ENCODE results near the gene ONECUT2. TPM values are rescaled to one million over a fixed set of nuclear protein-coding genes. Genes with fewer than 3 reads are reported as not detected.

ONECUT2 gene
- total RNA-seq, 1 experiment from 2014 or later: 0.48 TPM

- H3K27ac Mint-ChIP-seq: no peak overlapping the region
- H3K4me2 ChIP-seq (ENCODE audit: insufficient read depth, insufficient read length, low read length): peak overlapping the region; percentile 66
Measured at GRCh38 chr18:57432751-57433400, 2.3 kb upstream of the ONECUT2 start.

More at GRCh38 chr18:57432751-57433400, 2.3 kb upstream of the ONECUT2 start:
- Histone ChIP-seq H3K18ac (ENCODE audit: insufficient read length, low read depth, low read length) (no peak overlapping the region), H2AFZ (ENCODE audit: low read length) (no peak overlapping the region), H2BK5ac (ENCODE audit: insufficient read length, low read length) (no peak overlapping the region), H4K20me1 (ENCODE audit: control insufficient read depth, insufficient read depth, insufficient read length) (no peaks in the 10 kb centered on the region), H3K27me3 (ENCODE audit: insufficient read depth, low read length) (peaks cover 73% of the 10 kb centered on the region), H3K9me3 (ENCODE audit: control insufficient read depth, low read depth, low read length) (no peaks in the 10 kb centered on the region), H3K23me2 (ENCODE audit: insufficient read length, low read depth, low read length, poor library complexity, severe bottlenecking) (peaks cover 36% of the 10 kb centered on the region), H3K4ac (ENCODE audit: low read depth, low read length) (no peak overlapping the region), H2BK12ac (ENCODE audit: insufficient read length, low read depth, low read length) (no peak overlapping the region), H4K5ac (ENCODE audit: insufficient read length, low read depth, low read length) (no peak overlapping the region), H3K56ac (ENCODE audit: insufficient read length, low read depth, low read length) (no peak overlapping the region), H2BK20ac (ENCODE audit: low read depth, low read length, poor library complexity, severe bottlenecking) (no peak overlapping the region), H2AK5ac (ENCODE audit: insufficient read length, low read length) (no peak overlapping the region), H3K79me1 (ENCODE audit: insufficient read depth, low read depth, low read length, poor library complexity, severe bottlenecking) (no peaks in the 10 kb centered on the region), H4K8ac (replicated peaks; ENCODE audit: insufficient read length, low read depth, low read length) (no peak overlapping the region), H3K27ac (ENCODE audit: insufficient read length, low read depth, low read length) (no peak overlapping the region), H3K79me2 (ENCODE audit: insufficient read depth, low read length) (no peaks in the 10 kb centered on the region), H3K9ac (ENCODE audit: extremely low read depth, insufficient read length, low read length) (no peak overlapping the region), H3K4me1 (ENCODE audit: insufficient read depth, low read length) (0 out of 2 replicates have a peak, but pooled peaks cover 2% of the 10 kb centered on the region), H3K23ac (ENCODE audit: insufficient read length, low read depth, low read length) (no peak overlapping the region), H3K14ac (ENCODE audit: insufficient read depth, low read length) (no peak overlapping the region), H2BK120ac (ENCODE audit: low read depth, low read length, poor library complexity, severe bottlenecking) (no peak overlapping the region), H3T11ph (ENCODE audit: low read length) (no peak overlapping the region), H4K91ac (ENCODE audit: insufficient read length, low read depth, low read length) (no peak overlapping the region), H2BK15ac (ENCODE audit: low read depth, low read length) (no peak overlapping the region)
- no peak for TF ChIP-seq CTCF (conservative IDR thresholded peaks at IDR 0.05)
- Mint-ChIP-seq H3K4me1 (peaks cover 61 to 75% of the 10 kb centered on the region in 2 experiments), H3K4me3 (peak overlapping the region in 1 of 2 experiments; percentile 85; a peak in 3 of 5 replicates), H3K9me3 (peaks cover 4 to 7% of the 10 kb centered on the region in 2 experiments; a peak in 1 of 5 replicates), H3K27me3 (ENCODE audit: low read depth) (peaks cover 96% of the 10 kb centered on the region), H3K36me3 (ENCODE audit: insufficient read depth in 1 of 3, low read depth in 3 of 3) (no peaks in the 10 kb centered on the region; a peak in 1 of 7 replicates)
- no peak for DNase-seq
- no CpG with 5 or more reads among the region's 9 CpGs for WGBS (ENCODE audit: extremely low coverage, insufficient read length, low lambda C conversion rate)

Measured in H9 (cell line).